NCI-H2081 treated with DMSO at 0.1 percent for 48 hours (cell line): ENCODE measurements around the gene OR7A5.
"Not testable (repeated sequence)": the region's sequence is repeated elsewhere in the genome, so short reads cannot be mapped to it uniquely, and the experiment has no call there.

ENCODE experiments used
- DNase-seq: peaks from one replicate; lab custom pipeline; 2025; lab: John Stamatoyannopoulos, UW

The OR7A5 gene

DNA sequence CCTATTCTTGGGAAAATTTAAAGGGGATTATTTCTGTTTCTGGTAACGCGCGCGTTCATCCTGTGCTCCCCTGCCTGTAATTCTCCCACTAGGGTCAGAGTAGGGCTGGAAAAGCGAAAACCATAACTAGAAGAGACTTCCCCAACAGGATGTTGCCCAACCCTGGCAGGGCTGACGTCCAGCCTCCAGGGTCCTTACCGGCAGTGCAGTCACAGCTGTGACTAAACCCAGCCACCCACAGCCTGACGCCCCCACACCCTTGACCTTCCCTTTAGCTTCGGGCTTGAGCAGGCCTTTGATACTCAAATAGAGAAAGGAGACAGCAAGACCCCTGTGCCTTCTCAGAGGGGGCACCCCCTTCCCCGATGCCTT, 50.3 kb downstream of the OR7A5 start:
- DNase-seq = not testable (repeated sequence)

DNA sequence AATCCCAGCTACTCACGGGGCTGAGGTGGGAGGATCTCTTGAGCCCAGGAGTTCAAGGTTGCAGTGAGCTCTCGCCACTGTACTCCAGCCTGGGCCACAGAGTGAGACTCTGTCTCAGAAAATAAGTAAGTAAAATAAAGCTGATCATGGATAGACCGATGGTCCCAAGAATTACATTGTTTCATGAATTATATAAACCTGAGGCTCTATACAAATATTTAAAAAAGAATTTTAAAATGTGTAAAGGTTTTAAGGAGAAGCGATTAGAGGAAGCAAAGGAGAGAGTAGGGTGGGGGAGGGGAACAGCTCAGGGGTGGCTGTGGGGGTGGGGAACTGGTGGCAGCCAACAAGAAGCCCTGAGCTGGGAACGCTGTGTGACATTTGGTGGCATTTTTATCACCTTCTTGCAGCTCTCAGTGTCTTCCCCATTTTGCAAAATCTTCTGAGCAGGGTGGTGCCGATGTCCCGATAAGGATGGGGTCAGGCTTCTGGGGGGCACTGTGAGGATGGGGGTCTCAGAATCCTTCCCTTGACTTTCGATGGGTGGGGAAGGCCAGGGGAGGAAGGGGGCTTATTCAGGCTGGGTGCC, 51.5 kb downstream of the OR7A5 start:
- not testable (repeated sequence) for DNase-seq

DNA sequence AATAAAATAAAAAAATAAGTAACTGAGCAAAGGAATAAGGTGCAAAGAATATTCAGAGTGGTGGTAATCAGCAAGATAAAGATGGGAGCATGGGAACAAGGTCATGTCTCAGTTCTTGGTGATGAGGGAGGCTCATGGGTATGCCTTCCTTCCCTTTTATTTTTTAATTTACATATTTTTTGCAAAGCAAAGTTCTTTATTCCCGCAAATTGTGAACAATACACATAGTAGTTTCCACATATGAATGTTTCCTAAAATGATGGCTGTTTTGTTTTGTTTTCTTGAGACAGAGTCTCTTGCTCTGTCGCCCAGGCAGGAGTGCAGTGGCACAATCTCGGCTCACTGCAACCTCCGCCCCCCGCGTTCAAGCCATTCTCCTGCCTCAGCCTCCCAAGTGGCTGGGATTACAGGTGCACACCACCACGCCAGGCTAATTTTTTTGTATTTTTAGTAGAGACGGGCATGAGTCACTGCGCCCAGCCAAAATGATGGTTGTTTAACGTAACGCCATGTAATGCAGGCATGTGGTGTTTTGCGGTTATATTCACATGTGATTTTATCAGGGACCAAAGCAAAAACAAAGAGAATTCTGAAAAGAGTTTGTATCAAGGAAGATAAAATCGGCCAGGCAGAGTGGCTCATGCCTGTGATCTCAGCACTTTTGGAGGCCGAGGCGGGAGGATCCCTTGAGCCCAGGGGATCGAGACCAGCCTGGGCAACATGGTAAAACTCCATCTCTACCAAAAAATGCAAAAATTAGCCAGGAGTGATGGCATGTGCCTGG, 52.2 kb downstream of the OR7A5 start:
- DNase-seq = no peak

DNA sequence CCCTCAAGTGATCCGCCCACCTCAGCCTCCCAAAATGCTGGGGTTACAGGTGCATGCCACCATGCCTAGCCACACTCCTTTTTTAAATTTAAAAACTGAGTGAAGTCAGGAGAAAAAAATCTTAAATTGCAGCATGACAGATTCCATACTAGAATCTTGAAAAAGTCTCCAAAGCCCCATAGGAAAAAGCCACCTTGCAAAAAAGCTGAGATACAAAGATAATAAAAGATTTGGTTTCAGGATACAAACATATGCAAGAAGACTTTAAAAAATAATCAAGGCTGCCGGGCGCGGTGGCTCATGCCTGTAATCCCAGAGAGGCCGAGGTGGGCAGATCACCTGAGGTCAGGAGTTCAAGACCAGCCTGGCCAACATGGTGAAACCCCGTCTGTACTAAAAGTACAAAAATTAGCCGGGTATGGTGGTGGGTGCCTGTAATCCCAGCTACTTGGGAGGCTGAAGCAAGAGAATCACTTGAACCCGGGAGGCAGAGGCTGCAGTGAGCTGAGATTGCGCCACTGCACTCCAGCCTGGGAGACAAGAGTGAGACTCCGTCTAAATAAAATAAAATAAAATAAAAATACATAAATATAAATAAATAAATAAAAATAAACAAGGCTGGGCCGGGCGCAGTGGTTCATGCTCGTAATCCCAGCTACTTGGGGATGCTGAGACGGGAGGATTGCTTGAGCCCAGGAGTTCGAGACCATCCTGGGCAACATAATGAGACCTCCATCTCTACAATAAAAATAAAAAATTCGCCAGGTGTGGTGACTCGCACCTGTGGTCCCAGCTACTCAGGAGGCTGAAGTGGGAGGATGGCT, 53.1 kb downstream of the OR7A5 start:
- not testable (repeated sequence) for DNase-seq

DNA sequence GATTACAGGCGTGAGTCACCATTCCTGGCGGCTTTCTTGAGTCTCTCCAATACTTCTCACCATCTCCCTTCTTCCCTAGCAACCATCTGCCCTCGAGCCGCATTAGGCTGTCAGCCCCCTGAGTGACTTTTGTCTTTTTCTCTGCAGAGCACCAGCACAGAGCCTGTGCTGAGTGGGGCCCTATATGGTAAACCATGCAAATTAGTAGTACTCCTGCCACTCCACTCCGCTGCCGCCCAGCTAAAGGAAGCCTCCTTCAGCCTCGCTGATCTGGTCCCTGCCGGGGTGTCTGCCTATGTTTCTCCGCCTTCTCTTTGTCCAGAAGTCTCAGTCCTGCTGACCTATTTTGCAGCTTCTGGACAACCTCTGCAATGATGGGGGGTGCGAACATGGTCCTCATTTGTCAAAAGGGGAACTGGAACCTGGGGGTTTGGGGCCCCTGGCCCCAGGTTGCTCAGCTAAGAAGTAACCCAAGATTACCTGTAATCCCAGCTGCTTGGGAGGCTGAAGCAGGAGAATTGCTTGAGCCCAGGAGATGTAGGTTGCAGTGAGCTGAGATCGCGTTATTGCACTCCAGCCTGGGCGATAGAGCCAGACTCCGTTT, 54.3 kb downstream of the OR7A5 start:
- DNase-seq = not testable (repeated sequence)

DNA sequence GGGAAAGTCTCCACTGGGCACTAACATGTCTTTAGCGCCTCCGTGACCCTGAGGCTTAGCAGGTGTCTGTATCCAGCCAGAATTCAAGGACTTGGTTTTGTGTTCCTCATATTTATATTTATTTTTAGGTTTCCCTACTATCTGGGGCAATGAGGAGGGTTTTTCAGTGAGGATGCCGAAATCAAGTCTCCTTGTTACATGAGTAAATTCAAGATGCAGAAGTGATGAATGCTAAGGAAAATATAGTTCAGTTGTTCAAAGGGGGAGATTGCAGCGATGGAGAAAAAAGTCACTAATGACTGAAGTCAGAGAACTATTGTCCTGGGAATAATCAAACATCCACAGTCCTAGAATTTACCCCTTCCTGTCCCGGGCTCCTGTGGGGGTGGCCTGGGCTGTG, 55.8 kb downstream of the OR7A5 start:
- no peak for DNase-seq

DNA sequence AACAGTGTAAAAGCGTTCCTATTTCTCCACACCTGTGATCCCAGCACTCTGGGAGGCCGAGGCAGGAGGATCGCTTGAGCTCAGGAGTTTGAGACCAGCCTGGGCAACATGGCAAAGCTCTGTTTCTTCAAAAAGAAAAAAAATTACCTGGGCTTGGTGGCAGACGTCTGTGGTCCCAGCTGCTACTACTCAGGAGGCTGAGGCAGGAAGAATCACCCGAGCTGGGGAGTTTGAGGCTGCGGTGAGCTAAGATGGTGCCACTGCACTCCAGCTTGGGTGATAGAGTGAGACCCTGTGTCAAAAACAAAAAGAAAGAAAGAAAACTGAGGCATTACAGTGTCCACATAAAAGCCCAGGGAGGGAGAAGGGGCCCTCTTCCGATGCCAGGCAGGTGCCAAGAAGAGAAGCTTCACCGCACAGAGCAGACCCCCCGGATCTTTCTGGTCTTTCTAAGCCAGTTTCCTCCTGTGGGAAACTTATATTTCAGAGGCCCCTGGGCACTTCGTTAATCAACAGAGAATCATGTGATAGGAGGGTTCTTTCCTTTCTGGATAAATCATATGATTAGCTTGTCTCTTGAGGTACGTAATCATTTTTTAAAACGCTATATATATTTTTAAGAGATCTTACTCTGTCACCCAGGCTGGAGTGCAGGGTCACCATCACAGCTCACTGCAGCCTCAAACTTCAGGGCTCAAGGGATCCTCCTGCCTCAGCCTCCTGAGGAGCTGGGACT, 56.7 kb downstream of the OR7A5 start, which contains the start of gene ADGRE2:
Gene ADGRE2, minus strand, starts transcription at position 451 of the 736 bp plus-strand sequence. CDS start 1,804 bp downstream, outside the sequence.
- DNase-seq = not testable (repeated sequence)

DNA sequence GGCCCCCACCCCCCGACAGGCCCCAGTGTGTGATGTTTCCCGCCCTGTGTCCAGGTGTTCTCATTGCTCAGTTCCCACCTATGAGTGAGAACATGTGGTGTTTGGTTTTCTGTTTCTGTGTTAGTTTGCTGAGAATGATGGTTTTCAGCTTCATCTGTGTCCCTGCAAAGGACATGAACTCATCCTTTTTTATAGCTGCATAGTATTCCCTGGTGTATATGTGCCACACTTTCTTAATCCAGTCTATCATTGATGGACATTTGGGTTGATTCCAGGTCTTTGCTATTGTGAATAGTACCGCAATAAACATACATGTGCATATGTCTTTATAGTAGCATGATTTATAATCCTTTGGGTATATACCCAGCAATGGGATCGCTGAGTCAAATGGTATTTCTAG, 57.3 kb downstream of the OR7A5 start:
- not testable (repeated sequence) for DNase-seq
